ENCODE measurements around the gene TBC1D2B.
"Not testable (repeated sequence)": the region's sequence is repeated elsewhere in the genome, so short reads cannot be mapped to it uniquely, and the experiment has no call there.

The TBC1D2B gene

GRCh38 chr15:77971875-77972274, 105.6 kb downstream of the TBC1D2B start:
- DNase-seq = not testable (repeated sequence)

- not testable (repeated sequence) for DNase-seq
Measured at GRCh38 chr15:77970813-77971360, 106.6 kb downstream of the TBC1D2B start.

- no peak for DNase-seq
Measured at GRCh38 chr15:77969055-77969454, 108.5 kb downstream of the TBC1D2B start.

GRCh38 chr15:77967798-77968197, 109.7 kb downstream of the TBC1D2B start:
- DNase-seq = no peak

GRCh38 chr15:77967235-77967615, 110.3 kb downstream of the TBC1D2B start:
- not testable (repeated sequence) for DNase-seq

GRCh38 chr15:77966540-77967234, 110.8 kb downstream of the TBC1D2B start:
- DNase-seq = peak; percentile 4

GRCh38 chr15:77964193-77964592, 113.3 kb downstream of the TBC1D2B start:
- DNase-seq = no peak

- DNase-seq = peak; percentile 24
Measured at GRCh38 chr15:77959432-77959879, 118.1 kb downstream of the TBC1D2B start.

- not testable (repeated sequence) for DNase-seq
Measured at GRCh38 chr15:77958716-77959431, 118.6 kb downstream of the TBC1D2B start.

- DNase-seq = not testable (repeated sequence)
Measured at GRCh38 chr15:77958021-77958420, 119.5 kb downstream of the TBC1D2B start.

- DNase-seq = not testable (repeated sequence)
Measured at GRCh38 chr15:77953926-77954325, 123.6 kb downstream of the TBC1D2B start.

- not testable (repeated sequence) for DNase-seq
Measured at GRCh38 chr15:77952928-77953446, 124.5 kb downstream of the TBC1D2B start.

- not testable (repeated sequence) for DNase-seq
Measured at GRCh38 chr15:77951105-77951786, 126.3 kb downstream of the TBC1D2B start.

- not testable (repeated sequence) for DNase-seq
Measured at GRCh38 chr15:77950470-77950869, 127.0 kb downstream of the TBC1D2B start.

GRCh38 chr15:77945566-77945965, 131.9 kb downstream of the TBC1D2B start:
- no peak for DNase-seq

Data from NCI-H2227 treated with DMSO at 0.1 percent for 48 hours (cell line).